ENCODE measurements around the gene CIAO2A.

Gene CIAO2A

DNA sequence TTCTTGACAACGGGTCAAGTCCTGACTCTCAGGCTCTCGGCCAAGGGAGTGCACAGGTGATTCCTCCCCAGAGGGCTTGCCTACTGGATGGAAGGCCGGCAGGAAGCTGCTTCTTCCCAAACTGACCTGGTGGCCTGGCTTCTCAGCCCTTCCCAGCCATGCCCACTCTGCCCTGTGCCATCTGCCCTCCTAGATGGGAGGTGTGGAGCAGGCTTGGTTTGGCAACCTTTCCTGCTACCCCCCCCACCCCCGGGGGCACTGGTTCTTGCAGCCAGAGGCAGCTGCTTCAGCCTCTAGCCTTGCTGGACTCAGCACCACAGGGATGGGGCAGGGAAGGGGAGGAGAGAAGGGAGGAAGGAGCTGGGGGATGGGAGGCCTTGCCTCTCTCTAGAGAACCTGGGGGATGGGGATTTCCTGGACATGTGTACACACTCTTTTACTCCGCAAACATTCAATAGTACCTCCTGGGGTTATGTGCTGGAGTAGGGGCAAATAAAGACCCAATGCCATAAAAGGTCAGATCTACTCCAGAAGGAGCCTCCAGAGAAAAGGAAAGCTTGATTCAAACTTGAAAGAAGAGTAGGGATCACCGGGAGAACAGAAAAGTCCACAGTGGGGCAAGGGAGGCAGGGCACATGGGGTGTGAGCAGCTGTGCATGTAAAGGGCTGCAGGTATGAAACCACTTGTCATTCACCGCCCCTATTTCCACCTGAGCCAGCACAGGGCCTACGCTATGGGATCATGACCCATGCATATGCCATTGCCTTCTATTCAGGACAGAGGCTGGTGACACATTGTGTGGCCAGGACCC lies 43.2 kb downstream of the CIAO2A start:
- Histone ChIP-seq H3K9ac (ENCODE audit: low read length) (no peak overlapping the region), H3K9me2 (replicated peaks; ENCODE audit: insufficient read depth, low read length) (no peaks in the 10 kb centered on the region), H3F3A (ENCODE audit: insufficient read depth, low read length) (no peaks in the 10 kb centered on the region), H3K36me3 (replicated peaks; ENCODE audit: insufficient read depth, low read length) (no peaks in the 10 kb centered on the region), H3K4me2 (ENCODE audit: low read depth, low read length) (no peak overlapping the region), H3K9me3 (replicated peaks; ENCODE audit: insufficient read depth, low read length) (no peaks in the 10 kb centered on the region), H3K4me1 (ENCODE audit: low read length) (no peaks in the 10 kb centered on the region), H3K4me3 (ENCODE audit: low read length) (no peak overlapping the region), H4K20me1 (ENCODE audit: insufficient read depth, low read length) (no peaks in the 10 kb centered on the region), H3K27ac (ENCODE audit: low read length) (no peak overlapping the region), H3K79me2 (ENCODE audit: low read length) (no peaks in the 10 kb centered on the region), H2AFZ (ENCODE audit: low read length) (no peak overlapping the region), H3K27me3 (replicated peaks; ENCODE audit: insufficient read depth, low read length) (no peaks in the 10 kb centered on the region)
- TF ChIP-seq EZH2phosphoT487 (IDR thresholded peaks at IDR 0.05; ENCODE audit: low read length) (no peak), EZH2 (optimal IDR thresholded peaks at IDR 0.05; ENCODE audit: low read depth, low read length) (no peak)
- TF ChIP-seq, protein P1, sequence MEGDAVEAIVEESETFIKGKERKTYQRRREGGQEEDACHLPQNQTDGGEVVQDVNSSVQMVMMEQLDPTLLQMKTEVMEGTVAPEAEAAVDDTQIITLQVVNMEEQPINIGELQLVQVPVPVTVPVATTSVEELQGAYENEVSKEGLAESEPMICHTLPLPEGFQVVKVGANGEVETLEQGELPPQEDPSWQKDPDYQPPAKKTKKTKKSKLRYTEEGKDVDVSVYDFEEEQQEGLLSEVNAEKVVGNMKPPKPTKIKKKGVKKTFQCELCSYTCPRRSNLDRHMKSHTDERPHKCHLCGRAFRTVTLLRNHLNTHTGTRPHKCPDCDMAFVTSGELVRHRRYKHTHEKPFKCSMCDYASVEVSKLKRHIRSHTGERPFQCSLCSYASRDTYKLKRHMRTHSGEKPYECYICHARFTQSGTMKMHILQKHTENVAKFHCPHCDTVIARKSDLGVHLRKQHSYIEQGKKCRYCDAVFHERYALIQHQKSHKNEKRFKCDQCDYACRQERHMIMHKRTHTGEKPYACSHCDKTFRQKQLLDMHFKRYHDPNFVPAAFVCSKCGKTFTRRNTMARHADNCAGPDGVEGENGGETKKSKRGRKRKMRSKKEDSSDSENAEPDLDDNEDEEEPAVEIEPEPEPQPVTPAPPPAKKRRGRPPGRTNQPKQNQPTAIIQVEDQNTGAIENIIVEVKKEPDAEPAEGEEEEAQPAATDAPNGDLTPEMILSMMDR (IDR thresholded peaks at IDR 0.05; ENCODE audit: low read length), result no peak
- DNase-seq, result no peak

- no peak for DNase-seq
- Histone ChIP-seq H3F3A (ENCODE audit: insufficient read depth, low read length) (no peaks in the 10 kb centered on the region), H3K36me3 (replicated peaks; ENCODE audit: insufficient read depth, low read length) (no peaks in the 10 kb centered on the region), H3K27ac (ENCODE audit: low read length) (no peak overlapping the region), H4K20me1 (ENCODE audit: insufficient read depth, low read length) (no peaks in the 10 kb centered on the region), H3K4me1 (ENCODE audit: low read length) (no peaks in the 10 kb centered on the region), H3K9me2 (replicated peaks; ENCODE audit: insufficient read depth, low read length) (no peaks in the 10 kb centered on the region), H3K9me3 (replicated peaks; ENCODE audit: insufficient read depth, low read length) (no peaks in the 10 kb centered on the region), H3K4me3 (ENCODE audit: low read length) (no peak overlapping the region), H3K79me2 (ENCODE audit: low read length) (no peaks in the 10 kb centered on the region), H3K9ac (ENCODE audit: low read length) (no peak overlapping the region), H2AFZ (ENCODE audit: low read length) (no peak overlapping the region), H3K4me2 (ENCODE audit: low read depth, low read length) (no peak overlapping the region), H3K27me3 (replicated peaks; ENCODE audit: insufficient read depth, low read length) (no peaks in the 10 kb centered on the region)
- TF ChIP-seq, protein P1 (IDR thresholded peaks at IDR 0.05; ENCODE audit: low read length), result no peak
Measured at GRCh38 chr15:64048781-64049460, 44.7 kb downstream of the CIAO2A start.

- Histone ChIP-seq H3K9ac (ENCODE audit: low read length) (peak within 1 kb of the TSS; percentile 38; the same call in 1 of the 2 replicates), H3K27me3 (replicated peaks; ENCODE audit: insufficient read depth, low read length) (no peaks in the 10 kb centered on the region), H3K4me3 (ENCODE audit: low read length) (peak within 1 kb of the TSS; percentile 61), H3K9me3 (replicated peaks; ENCODE audit: insufficient read depth, low read length) (no peaks in the 10 kb centered on the region), H3K9me2 (replicated peaks; ENCODE audit: insufficient read depth, low read length) (no peaks in the 10 kb centered on the region), H3K27ac (ENCODE audit: low read length) (no peak within 1 kb of the TSS), H3K36me3 (replicated peaks; ENCODE audit: insufficient read depth, low read length) (no peaks in the 10 kb centered on the region), H3K4me2 (ENCODE audit: low read depth, low read length) (peak within 1 kb of the TSS; percentile 86), H2AFZ (ENCODE audit: low read length) (peak within 1 kb of the TSS; percentile 81), H3F3A (ENCODE audit: insufficient read depth, low read length) (no peaks in the 10 kb centered on the region), H3K79me2 (ENCODE audit: low read length) (no peaks in the 10 kb centered on the region), H3K4me1 (ENCODE audit: low read length) (no peaks in the 10 kb centered on the region), H4K20me1 (ENCODE audit: insufficient read depth, low read length) (no peaks in the 10 kb centered on the region)
- TF ChIP-seq EZH2phosphoT487 (IDR thresholded peaks at IDR 0.05; ENCODE audit: low read length) (no peak), EZH2 (optimal IDR thresholded peaks at IDR 0.05; ENCODE audit: low read depth, low read length) (no peak)
- TF ChIP-seq, protein P1 (IDR thresholded peaks at IDR 0.05; ENCODE audit: low read length), result peak; percentile 54
- peak; percentile 77 for DNase-seq
Measured at GRCh38 chr15:64046421-64047153, 47.1 kb downstream of the CIAO2A start, which contains the start of gene DAPK2. Gene DAPK2 (minus strand): TSS chr15:64046485. CDS start chr15:64040261, 6,224 bp downstream.

Data from MM.1S (cell line).